NB4 (cell line): ENCODE results near the gene GALNT10.

ENCODE experiments used
- MYC ChIP-seq: IDR thresholded peaks from 2 replicates; pipeline ENCODE4 v1.6.1; 2011; ENCODE audit warnings: low read depth, low read length
- TF ChIP-seq, protein P1 (sequence below): IDR thresholded peaks from one replicate; pipeline ENCODE4 v1.5.1; 2012; ENCODE audit warnings: low read depth, low read length

- TF ChIP-seq, protein P1, sequence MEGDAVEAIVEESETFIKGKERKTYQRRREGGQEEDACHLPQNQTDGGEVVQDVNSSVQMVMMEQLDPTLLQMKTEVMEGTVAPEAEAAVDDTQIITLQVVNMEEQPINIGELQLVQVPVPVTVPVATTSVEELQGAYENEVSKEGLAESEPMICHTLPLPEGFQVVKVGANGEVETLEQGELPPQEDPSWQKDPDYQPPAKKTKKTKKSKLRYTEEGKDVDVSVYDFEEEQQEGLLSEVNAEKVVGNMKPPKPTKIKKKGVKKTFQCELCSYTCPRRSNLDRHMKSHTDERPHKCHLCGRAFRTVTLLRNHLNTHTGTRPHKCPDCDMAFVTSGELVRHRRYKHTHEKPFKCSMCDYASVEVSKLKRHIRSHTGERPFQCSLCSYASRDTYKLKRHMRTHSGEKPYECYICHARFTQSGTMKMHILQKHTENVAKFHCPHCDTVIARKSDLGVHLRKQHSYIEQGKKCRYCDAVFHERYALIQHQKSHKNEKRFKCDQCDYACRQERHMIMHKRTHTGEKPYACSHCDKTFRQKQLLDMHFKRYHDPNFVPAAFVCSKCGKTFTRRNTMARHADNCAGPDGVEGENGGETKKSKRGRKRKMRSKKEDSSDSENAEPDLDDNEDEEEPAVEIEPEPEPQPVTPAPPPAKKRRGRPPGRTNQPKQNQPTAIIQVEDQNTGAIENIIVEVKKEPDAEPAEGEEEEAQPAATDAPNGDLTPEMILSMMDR = no peak
- TF ChIP-seq MYC = no peak
These were observed 26.3 kb upstream of the GALNT10 start for GRCh38 chr5:154164249-154164581.
